ENCODE measurements around the gene SBK1. TPM values are rescaled to one million over a fixed set of nuclear protein-coding genes. Genes with fewer than 3 reads are reported as not detected.

The SBK1 gene
- under 0.01 and 0.32 TPM in 2 replicates for total RNA-seq

DNA sequence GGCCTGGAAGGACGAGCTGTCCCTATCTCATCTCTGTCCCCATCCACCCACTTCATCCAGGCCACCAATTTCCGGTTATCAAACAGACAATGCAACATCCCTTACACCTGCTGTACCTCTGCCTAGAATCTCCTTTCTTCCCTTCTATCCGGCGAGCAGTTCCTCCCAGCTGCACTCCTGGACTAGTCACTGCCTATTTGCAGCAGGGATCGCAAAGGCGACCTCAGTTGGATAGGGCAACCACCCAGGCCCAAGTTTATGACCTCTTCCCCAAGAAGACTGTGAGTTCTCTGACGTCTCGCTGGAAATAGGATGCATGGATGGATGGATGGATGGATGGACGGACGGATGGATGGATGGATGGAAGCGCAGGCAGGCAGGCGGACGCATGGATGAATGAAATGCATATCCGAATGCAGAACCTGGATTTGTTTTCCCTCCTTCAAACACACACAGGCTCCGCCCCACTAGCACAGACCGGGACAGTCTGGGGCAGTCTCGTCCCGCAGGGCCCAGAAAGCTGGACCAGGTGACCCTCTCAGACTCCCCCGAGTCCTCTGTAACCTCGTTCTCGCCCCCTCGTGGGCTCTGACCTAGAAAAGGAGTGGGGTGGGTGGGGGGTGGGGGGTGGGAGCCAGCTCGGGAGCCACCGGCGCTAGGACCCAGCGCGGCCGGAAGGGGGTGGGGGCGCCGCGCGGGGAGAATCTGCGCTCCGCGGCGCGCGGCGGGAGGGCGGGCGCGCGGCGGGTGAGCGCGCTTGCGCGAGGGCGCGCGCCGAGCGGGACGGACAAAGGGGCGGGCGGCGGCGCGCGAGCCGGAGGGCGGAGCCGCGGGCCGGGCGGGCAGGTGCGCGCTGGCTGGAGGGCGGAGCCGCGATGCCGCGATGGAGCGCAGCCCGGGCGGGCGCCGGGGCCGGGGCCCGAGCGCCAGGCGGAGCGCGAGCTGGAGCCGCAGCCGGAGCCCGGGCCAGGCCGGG is at the start of gene SBK1:
TSS of gene SBK1 (plus strand) at position 875 of the 976 bp plus-strand sequence. CDS start 24,867 bp downstream, outside the sequence.

DNA sequence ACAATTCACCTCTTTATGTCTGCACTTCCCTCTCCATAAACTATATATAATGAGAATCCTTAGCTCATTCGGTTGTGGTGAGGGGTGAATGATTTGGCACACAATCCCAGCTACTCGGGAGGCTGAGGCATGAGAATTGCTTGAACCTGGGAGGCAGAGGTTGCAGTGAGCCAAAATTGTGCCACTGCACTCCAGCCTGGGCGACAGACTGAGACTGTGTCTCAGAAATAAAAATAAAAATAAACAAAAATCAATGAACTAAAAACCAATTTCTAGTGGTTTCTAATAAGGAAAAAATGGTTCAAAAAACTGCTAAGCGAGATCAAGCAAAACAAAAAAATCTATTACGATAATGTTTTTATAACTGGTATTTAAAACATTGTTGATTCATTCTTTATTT is 71.1 kb downstream of the SBK1 start, which contains the start of gene NPIPB6:
TSS of gene NPIPB6 (minus strand) at position 101 of the 400 bp plus-strand sequence. CDS start 686 bp downstream, outside the sequence.

Other genes starting within 250 kb of the SBK1 start
- not detected in 2 replicates for gene GSG1L, start 228.8 kb upstream of the SBK1 start, total RNA-seq
- gene XPO6, start 80.6 kb upstream of the SBK1 start, total RNA-seq = 45.8 and 90.2 TPM in 2 replicates
- not detected in 2 replicates for gene NPIPB6, start 71.0 kb downstream of the SBK1 start, total RNA-seq
- gene EIF3CL, start 111.3 kb downstream of the SBK1 start, total RNA-seq = 87.5 and 221 TPM in 2 replicates
- gene NPIPB7, start 179.8 kb downstream of the SBK1 start, total RNA-seq = not detected in 2 replicates
- 14.0 and 23.6 TPM in 2 replicates for gene CLN3, start 199.5 kb downstream of the SBK1 start, total RNA-seq
- gene APOBR, start 202.1 kb downstream of the SBK1 start, total RNA-seq = not detected in 2 replicates
- gene IL27, start 214.3 kb downstream of the SBK1 start, total RNA-seq = not detected in 2 replicates
- 12.8 and 21.2 TPM in 2 replicates for gene NUPR1, start 246.4 kb downstream of the SBK1 start, total RNA-seq

Measured in epithelial cell of alveolus of lung (primary cell).